Epithelial cell of alveolus of lung (primary cell): ENCODE measurements around the gene MEIKIN. TPM values are rescaled to one million over a fixed set of nuclear protein-coding genes. Genes with fewer than 3 reads are reported as not detected.

Experiments
- total RNA-seq: library from RNA; depleted of rRNA; stranded (reverse); fragments of >200 nt; gene quantifications from 2 replicates; pipeline ENCODE4 v1.2.1, GENCODE V29; 2015

The MEIKIN gene
- total RNA-seq, result not detected in 2 replicates

GRCh38 chr5:131945551-131946168, at the start of gene MEIKIN:
Gene MEIKIN (minus strand): TSS chr5:131945663. CDS start chr5:131945505, 158 bp downstream.

GRCh38 chr5:131796793-131797693, 148.4 kb downstream of the MEIKIN start, which contains the start of gene FNIP1:
Gene FNIP1 (minus strand): TSS chr5:131797017. CDS start chr5:131796921, 96 bp downstream.

Other genes starting within 250 kb of the MEIKIN start
- gene FNIP1, start 148.6 kb downstream of the MEIKIN start, total RNA-seq, result 19.1 and 35.1 TPM in 2 replicates
- gene ACSL6, start 66.0 kb upstream of the MEIKIN start, total RNA-seq, result not detected in 2 replicates
- not detected in 2 replicates for gene IL3, start 115.0 kb upstream of the MEIKIN start, total RNA-seq
- 6.2 TPM in 1 of 2 replicates, not detected in the other for gene CSF2, start 128.1 kb upstream of the MEIKIN start, total RNA-seq